SU-DHL-6 (cell line): ENCODE measurements around the gene TMED8.

ENCODE experiments used
- H2AFZ ChIP-seq: fragments of 200-600 bp; sonication (generic); 2 replicates; pipeline ENCODE4 v1.6.1; 2014; ENCODE audit warnings: low read depth, mild to moderate bottlenecking, moderate library complexity, mixed read lengths, antibody characterized with exemption, low read length; ENCODE audit not compliant: severe bottlenecking
- H3F3A ChIP-seq: fragments of 200-600 bp; shearing (Covaris generic); 2 replicates; pipeline ENCODE4 v1.6.0; 2016; ENCODE audit warnings: antibody characterized with exemption, mild to moderate bottlenecking; ENCODE audit not compliant: insufficient read depth
- H3K27ac ChIP-seq: fragments of 200-600 bp; sonication (generic); 2 replicates; pipeline ENCODE4 v1.5.1; 2016; ENCODE audit warnings: low read depth, mild to moderate bottlenecking, low read length, moderate library complexity, mixed read lengths
- H3K27me3 ChIP-seq: fragments of 200-600 bp; sonication (generic), shearing (Covaris generic); 2 replicates; pipeline ENCODE4 v1.6.0; 2014; ENCODE audit warnings: mild to moderate bottlenecking, low read length
- H3K36me3 ChIP-seq: fragments of 200-600 bp; sonication (generic); 2 replicates; pipeline ENCODE4 v1.6.1; 2014; ENCODE audit warnings: mild to moderate bottlenecking, low read length, mixed read lengths
- H3K4me2 ChIP-seq: fragments of 300-600, 200-600 bp; shearing (Covaris generic), sonication (generic); 2 replicates; pipeline ENCODE4 v1.6.0; 2014; ENCODE audit warnings: low read length, low read depth, mild to moderate bottlenecking; ENCODE audit not compliant: poor library complexity, severe bottlenecking
- H3K4me3 ChIP-seq: fragments of 200-600 bp; sonication (generic); 2 replicates; pipeline ENCODE4 v1.5.1; 2014; ENCODE audit warnings: antibody characterized with exemption, low read length, mild to moderate bottlenecking, mixed read lengths; ENCODE audit not compliant: insufficient read depth, poor library complexity, severe bottlenecking
- H3K79me2 ChIP-seq: fragments of 200-600 bp; sonication (generic); 2 replicates; pipeline ENCODE4 v1.6.1; 2014; ENCODE audit warnings: mild to moderate bottlenecking, low read length, moderate library complexity; ENCODE audit not compliant: insufficient read depth
- H3K9ac ChIP-seq: fragments of 200-600 bp; sonication (generic); 2 replicates; pipeline ENCODE4 v1.7.0; 2014; ENCODE audit warnings: mild to moderate bottlenecking, low read length
- H3K9me2 ChIP-seq: fragments of 200-600 bp; sonication (generic); replicated peaks from 2 replicates; pipeline ENCODE4 v1.6.1; 2014; ENCODE audit warnings: low read length; ENCODE audit not compliant: insufficient read depth
- H3K9me3 ChIP-seq: fragments of 200-600 bp; sonication (generic); 2 replicates; pipeline ENCODE4 v1.6.1; 2014; ENCODE audit warnings: low read length, mixed read lengths; ENCODE audit not compliant: insufficient read depth
- H4K20me1 ChIP-seq: fragments of 200-600 bp; sonication (generic); 2 replicates; pipeline ENCODE4 v1.6.1; 2014; ENCODE audit warnings: low read depth, mild to moderate bottlenecking, antibody characterized with exemption, low read length, moderate library complexity, mixed read lengths
- EZH2phosphoT487 ChIP-seq: fragments of 200-600 bp; sonication (generic), shearing (Covaris generic); conservative IDR thresholded peaks from 2 replicates; pipeline ENCODE4 v1.6.1; 2018; ENCODE audit warnings: mild to moderate bottlenecking, antibody characterized with exemption, low read length, moderate library complexity, mixed read lengths
- TF ChIP-seq, protein P1 (sequence below): fragments of 200-600 bp; sonication (generic); IDR thresholded peaks from one replicate; pipeline ENCODE4 v1.5.1; 2017; ENCODE audit warnings: antibody characterized with exemption, mild to moderate bottlenecking, low read length, moderate library complexity; ENCODE audit not compliant: insufficient read depth, poor library complexity, severe bottlenecking

The TMED8 gene

DNA sequence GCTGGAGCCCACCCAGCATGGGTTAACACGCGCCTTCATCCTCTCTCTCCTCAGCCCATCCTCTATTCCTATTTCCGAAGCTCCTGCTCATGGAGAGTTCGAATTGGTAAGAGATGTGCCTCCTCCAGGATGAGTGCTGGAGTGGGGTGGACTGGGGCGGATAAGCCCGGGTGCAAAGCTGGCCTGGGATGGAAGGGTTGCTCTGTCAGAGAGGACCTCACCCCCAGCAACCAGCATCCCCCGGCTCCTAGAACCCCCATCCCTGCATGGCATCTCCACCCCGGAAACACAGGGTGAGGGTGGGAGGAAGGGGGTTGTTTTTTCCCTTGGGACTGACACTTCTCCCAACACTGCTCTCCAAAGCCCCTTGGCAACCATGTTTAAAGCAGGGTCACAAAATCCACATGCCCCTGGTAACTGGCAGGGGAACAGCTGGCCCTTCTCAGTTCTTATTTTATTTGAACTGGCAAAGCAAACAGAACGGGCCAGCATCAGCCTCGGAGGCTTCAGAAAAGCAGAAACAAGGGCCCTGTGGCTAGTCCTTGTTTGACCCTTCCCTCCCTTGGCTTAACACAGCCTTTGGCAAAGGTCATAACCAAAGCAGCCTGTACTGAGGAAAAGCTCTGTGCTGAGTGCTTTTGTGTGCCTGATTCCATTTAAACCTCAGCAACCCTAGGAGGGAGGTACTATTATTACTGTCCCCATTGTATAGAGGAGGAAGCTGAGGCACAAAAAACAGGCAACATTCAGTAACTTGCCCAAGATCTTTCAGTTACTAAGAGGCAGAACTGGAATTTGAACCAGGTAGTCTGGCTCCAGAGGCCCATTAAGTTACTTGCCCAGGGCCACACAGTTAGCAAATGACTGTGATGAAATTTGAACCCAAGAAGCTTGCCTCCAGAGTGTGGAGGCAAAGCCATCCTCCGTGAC lies 51.8 kb downstream of the TMED8 start:
- Histone ChIP-seq H3K27ac (no peak overlapping the region), H3K4me2 (no peak overlapping the region), H4K20me1 (no peaks in the 10 kb centered on the region), H3F3A (no peaks in the 10 kb centered on the region), H3K79me2 (peaks cover 6% of the 10 kb centered on the region; the same call in 1 of the 2 replicates), H3K4me3 (no peak overlapping the region), H3K9me3 (no peaks in the 10 kb centered on the region), H3K27me3 (no peaks in the 10 kb centered on the region), H3K9me2 (no peaks in the 10 kb centered on the region), H3K9ac (no peak overlapping the region), H2AFZ (no peak overlapping the region), H3K36me3 (no peaks in the 10 kb centered on the region)
- TF ChIP-seq, protein P1, sequence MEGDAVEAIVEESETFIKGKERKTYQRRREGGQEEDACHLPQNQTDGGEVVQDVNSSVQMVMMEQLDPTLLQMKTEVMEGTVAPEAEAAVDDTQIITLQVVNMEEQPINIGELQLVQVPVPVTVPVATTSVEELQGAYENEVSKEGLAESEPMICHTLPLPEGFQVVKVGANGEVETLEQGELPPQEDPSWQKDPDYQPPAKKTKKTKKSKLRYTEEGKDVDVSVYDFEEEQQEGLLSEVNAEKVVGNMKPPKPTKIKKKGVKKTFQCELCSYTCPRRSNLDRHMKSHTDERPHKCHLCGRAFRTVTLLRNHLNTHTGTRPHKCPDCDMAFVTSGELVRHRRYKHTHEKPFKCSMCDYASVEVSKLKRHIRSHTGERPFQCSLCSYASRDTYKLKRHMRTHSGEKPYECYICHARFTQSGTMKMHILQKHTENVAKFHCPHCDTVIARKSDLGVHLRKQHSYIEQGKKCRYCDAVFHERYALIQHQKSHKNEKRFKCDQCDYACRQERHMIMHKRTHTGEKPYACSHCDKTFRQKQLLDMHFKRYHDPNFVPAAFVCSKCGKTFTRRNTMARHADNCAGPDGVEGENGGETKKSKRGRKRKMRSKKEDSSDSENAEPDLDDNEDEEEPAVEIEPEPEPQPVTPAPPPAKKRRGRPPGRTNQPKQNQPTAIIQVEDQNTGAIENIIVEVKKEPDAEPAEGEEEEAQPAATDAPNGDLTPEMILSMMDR: no peak
- TF ChIP-seq EZH2phosphoT487: no peak

DNA sequence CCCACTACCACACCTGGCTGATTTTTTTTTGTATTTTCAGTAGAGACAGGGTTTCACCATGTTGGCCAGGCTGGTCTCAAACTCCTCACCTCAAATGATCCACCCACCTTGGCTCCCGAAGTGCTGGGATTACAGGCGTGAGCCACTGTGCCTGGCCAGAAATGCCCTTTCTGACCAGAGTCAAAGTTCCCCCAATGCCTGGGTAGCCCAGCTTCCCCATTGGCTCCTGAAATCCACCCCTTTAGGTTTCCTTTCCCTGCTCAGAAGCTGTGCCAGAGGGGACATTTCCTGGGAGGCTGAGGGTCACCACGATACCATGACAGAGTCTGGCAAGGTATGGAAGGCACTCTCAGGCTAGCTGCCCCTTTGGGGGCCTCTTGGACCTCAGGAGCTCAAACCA lies 52.6 kb downstream of the TMED8 start:
- Histone ChIP-seq H2AFZ (no peak overlapping the region), H3F3A (no peaks in the 10 kb centered on the region), H3K9ac (no peak overlapping the region), H3K9me3 (no peaks in the 10 kb centered on the region), H3K79me2 (peaks cover 6% of the 10 kb centered on the region; the same call in 1 of the 2 replicates), H3K4me3 (no peak overlapping the region), H4K20me1 (no peaks in the 10 kb centered on the region), H3K27ac (no peak overlapping the region), H3K27me3 (no peaks in the 10 kb centered on the region), H3K9me2 (no peaks in the 10 kb centered on the region), H3K36me3 (no peaks in the 10 kb centered on the region), H3K4me2 (no peak overlapping the region)
- no peak for TF ChIP-seq EZH2phosphoT487
- TF ChIP-seq, protein P1: no peak

DNA sequence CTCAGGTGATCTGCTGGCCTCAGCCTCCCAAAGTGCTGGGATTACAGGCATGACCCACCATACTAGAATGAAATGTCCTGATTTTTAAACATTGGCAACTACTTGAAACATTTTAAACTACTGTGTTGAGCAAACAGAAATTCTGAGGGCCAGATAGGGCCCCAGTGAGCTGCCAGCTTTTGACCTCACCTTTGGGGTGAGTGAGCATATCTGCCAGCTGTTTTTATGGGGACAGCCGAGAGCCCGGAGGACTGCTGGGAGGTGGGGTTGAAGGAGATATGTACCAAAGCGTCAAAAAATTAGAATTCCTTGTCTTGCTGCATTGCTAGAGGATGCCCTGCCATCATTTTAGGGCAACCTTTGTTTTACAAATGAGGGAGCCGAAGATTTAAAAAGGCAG lies 53.3 kb downstream of the TMED8 start:
- Histone ChIP-seq H2AFZ (no peak overlapping the region), H3K27me3 (no peaks in the 10 kb centered on the region), H3K9me3 (no peaks in the 10 kb centered on the region), H3F3A (no peaks in the 10 kb centered on the region), H3K9me2 (no peaks in the 10 kb centered on the region), H3K27ac (no peak overlapping the region), H3K4me2 (no peak overlapping the region), H3K79me2 (peaks cover 6% of the 10 kb centered on the region; the same call in 1 of the 2 replicates), H3K4me3 (no peak overlapping the region), H3K9ac (no peak overlapping the region), H3K36me3 (no peaks in the 10 kb centered on the region), H4K20me1 (no peaks in the 10 kb centered on the region)
- TF ChIP-seq EZH2phosphoT487: no peak
- TF ChIP-seq, protein P1: no peak
